GM20431 (cell line): ENCODE data around the gene ST3GAL4.

Experiments
- in situ Hi-C: fragments of 300-500 bp; cut with MseI, MboI; formaldehyde crosslinking; loops from one replicate; pipeline ENCODE4 v1.15.0; 2020; ENCODE audit warnings: low sequenced_read_pairs; ENCODE audit not compliant: unreplicated experiment

The ST3GAL4 gene

GRCh38 chr11:126400479-126400878 lies 45.0 kb downstream of the ST3GAL4 start:
- in situ Hi-C loops = no loop called here

DNA sequence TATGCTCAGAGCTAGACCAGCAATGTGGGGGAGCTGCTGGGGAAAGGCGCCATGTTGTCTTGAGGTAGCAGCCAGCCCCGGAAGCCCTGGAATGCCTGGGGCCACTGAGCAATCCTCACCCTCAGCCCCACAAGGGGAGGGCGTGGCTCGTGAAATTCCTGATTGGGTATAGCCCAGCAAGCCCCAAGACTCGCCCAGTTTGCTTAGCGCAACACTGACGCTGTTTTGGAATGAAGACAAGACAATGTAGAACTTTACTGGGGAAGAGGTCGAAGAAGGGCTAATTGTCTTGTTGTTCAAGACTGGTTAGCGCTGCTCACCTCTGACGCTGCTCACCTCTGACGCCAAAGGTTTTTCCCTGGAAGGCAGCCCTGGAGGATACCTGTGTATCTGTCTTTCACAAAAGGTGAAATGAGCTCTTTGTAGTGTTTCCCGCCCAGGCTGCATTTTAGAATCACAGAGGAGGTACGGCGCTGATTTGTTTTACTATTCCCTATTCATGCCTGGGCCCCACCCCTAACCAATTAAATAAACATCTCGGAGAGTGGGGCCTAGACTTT lies 47.6 kb downstream of the ST3GAL4 start:
- in situ Hi-C loops = no loop called here

- in situ Hi-C loops = no loop called here
Measured at GRCh38 chr11:126403658-126404057, 48.2 kb downstream of the ST3GAL4 start.

DNA sequence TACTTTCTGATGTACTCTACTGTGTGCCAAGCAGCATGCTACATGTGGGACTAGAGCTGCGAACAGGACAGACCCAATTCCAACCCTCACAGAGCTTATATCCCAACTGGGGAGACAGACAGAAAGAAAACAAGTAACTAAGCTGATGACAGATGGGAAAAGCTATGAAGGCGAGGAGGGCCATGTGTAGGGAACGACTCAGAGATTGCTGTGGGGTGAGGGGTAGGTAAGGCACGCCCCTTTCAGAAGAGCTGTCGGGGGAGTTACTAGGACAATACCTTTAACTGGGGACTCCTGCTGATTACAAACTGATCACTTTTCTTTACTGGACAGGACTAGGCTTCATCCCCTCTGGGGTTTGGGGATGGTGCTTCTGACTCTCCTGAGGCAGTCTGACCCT lies 48.9 kb downstream of the ST3GAL4 start:
- in situ Hi-C loops = no loop called here

- in situ Hi-C loops = no loop called here
Measured at GRCh38 chr11:126405374-126405773, 49.9 kb downstream of the ST3GAL4 start.

GRCh38 chr11:126405906-126406305 lies 50.4 kb downstream of the ST3GAL4 start:
- in situ Hi-C loops = no loop called here

GRCh38 chr11:126406368-126406767 lies 50.9 kb downstream of the ST3GAL4 start:
- in situ Hi-C loops = no loop called here

DNA sequence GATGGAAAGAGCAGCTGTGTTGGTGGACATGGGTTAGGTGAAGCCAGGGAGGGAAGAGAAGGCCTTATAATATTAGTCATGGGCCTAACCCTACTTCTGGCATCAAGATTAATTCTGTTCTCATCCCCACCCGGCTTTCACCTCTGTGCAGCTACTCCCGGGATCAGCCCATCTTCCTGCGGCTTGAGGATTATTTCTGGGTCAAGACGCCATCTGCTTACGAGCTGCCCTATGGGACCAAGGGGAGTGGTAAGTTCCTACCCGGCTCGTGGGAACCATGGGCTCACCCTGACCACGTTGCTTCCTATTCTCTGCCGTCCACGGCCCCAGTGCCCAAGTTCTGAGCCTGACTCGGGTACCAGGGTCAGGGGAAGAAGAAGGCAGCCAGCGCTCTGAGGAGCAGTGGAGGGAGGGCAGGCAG lies 51.6 kb downstream of the ST3GAL4 start:
- in situ Hi-C loops = no loop called here

DNA sequence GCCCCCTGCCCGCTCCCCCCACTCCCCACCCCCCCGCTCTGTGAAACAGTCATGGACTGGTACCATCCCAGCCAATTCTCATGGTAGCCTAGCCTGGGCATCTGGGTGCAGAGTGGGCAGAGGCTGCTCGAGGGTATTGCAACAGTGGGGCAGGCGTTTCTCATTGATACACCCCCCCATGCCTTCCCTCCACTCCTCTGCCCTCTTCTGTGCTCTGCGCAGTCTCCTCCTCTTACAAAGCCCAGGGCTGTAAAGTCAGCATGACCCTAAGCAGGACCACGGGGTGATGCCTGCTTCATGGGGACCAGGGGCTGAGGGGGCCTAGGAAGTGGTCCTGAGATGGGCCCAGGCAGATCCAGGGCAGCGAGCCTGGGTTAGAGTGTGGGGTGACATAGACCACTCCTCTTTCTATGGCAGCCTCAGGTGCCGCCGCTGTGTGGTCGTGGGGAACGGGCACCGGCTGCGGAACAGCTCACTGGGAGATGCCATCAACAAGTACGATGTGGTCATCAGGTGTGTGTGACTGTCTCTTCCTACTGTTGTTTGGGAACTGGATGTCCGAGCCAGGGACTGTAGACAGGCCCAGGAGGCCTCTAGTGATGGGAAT lies 52.3 kb downstream of the ST3GAL4 start:
- in situ Hi-C loops = no loop called here

GRCh38 chr11:126408496-126408895 lies 53.0 kb downstream of the ST3GAL4 start:
- in situ Hi-C loops = no loop called here

- in situ Hi-C loops = no loop called here
Measured at GRCh38 chr11:126408901-126409619, 53.6 kb downstream of the ST3GAL4 start.

- in situ Hi-C loops = no loop called here
Measured at GRCh38 chr11:126409620-126409985, 54.1 kb downstream of the ST3GAL4 start.

GRCh38 chr11:126410649-126411048 lies 55.2 kb downstream of the ST3GAL4 start:
- in situ Hi-C loops = no loop called here

- in situ Hi-C loops = no loop called here
Measured at GRCh38 chr11:126411971-126412381, 56.5 kb downstream of the ST3GAL4 start.

GRCh38 chr11:126413426-126413825 lies 57.9 kb downstream of the ST3GAL4 start:
- in situ Hi-C loops = no loop called here

DNA sequence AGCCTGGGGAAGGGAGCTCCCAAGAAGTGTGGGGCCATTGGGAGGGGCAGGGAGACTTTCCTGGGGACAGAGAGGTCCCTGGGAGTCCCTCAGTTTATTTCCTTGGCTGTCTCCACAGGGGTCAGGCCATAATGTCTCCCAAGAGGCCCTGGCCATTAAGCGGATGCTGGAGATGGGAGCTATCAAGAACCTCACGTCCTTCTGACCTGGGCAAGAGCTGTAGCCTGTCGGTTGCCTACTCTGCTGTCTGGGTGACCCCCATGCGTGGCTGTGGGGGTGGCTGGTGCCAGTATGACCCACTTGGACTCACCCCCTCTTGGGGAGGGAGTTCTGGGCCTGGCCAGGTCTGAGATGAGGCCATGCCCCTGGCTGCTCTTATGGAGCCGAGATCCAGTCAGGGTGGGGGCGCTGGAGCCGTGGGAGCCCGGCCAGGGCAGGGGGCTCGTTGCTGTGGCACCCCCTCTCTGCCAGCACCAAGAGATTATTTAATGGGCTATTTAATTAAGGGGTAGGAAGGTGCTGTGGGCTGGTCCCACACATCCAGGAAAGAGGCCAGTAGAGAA lies 58.4 kb downstream of the ST3GAL4 start:
- in situ Hi-C loops = no loop called here

- in situ Hi-C loops = no loop called here
Measured at GRCh38 chr11:126414615-126415014, 59.1 kb downstream of the ST3GAL4 start.

DNA sequence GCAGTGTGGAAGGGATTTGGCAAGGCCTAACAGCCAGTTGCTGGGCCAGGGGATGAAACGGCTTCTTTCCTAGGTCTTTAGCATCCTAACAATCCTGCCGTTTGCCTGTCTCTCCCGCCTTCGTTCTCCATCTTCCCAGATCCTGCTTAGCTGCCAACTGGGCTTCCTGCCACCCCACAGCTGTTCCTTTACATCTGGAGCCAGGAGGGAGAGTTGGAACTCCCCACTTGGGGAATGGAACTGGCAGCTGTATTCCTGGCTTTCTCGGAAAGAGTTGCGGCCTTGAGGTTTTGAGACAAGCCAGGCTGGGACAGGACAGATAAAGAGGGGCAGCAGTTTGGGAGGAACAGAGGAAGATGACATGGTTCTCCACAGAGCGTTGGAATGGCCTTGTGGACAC lies 59.6 kb downstream of the ST3GAL4 start:
- in situ Hi-C loops = no loop called here

GRCh38 chr11:126415669-126416420 lies 60.4 kb downstream of the ST3GAL4 start:
- in situ Hi-C loops = no loop called here

DNA sequence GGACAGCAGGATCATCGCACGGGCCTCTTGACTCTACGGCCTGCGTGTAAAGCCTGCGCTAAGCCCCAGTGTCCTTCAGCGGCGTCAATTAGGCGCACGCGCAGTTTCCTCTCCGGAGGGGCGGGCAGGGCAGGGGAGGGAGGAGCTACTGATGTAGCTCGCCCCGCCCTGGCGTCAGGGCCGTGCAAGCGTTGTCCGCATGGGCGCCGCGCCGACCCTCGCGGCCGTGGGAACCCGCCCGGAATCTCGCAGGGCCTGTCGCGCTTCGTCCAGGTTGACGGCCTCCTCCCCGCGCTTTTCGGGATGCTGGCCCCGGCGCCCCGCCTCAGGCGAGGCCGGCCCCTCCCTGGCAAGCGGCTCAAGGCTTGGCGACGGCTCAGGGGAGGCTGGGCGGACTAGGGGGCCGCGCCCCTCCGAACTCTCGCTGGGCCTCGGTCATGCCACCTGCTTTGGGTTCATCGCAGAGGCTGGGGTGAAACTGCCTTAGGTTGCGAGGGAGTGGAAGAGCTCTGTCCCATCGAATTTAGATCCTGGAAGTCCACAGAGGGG lies 61.1 kb downstream of the ST3GAL4 start:
- in situ Hi-C loops = no loop called here
